Activated CD4-positive, CD25-positive, alpha-beta regulatory T cell treated with anti-CD3 and anti-CD28 coated beads, Interleukin-2, amount 50 U/mL, for 24 hours (primary cell): ENCODE results near the gene TMEM141.
"Not testable (repeated sequence)": the region's sequence is repeated elsewhere in the genome, so short reads cannot be mapped to it uniquely, and the experiment has no call there.

ENCODE experiments used
- ATAC-seq, 2 donors: fragments of 150-1000 bp; cut with Tn5 transposase; one replicate each; pipeline ENCODE4 v1.10.0; 2021; ENCODE audit warnings: mild to moderate bottlenecking in 1 of 2, moderate library complexity in 1 of 2

Gene TMEM141

GRCh38 chr9:136815422-136815782, 24.3 kb downstream of the TMEM141 start:
- no peak for ATAC-seq

DNA sequence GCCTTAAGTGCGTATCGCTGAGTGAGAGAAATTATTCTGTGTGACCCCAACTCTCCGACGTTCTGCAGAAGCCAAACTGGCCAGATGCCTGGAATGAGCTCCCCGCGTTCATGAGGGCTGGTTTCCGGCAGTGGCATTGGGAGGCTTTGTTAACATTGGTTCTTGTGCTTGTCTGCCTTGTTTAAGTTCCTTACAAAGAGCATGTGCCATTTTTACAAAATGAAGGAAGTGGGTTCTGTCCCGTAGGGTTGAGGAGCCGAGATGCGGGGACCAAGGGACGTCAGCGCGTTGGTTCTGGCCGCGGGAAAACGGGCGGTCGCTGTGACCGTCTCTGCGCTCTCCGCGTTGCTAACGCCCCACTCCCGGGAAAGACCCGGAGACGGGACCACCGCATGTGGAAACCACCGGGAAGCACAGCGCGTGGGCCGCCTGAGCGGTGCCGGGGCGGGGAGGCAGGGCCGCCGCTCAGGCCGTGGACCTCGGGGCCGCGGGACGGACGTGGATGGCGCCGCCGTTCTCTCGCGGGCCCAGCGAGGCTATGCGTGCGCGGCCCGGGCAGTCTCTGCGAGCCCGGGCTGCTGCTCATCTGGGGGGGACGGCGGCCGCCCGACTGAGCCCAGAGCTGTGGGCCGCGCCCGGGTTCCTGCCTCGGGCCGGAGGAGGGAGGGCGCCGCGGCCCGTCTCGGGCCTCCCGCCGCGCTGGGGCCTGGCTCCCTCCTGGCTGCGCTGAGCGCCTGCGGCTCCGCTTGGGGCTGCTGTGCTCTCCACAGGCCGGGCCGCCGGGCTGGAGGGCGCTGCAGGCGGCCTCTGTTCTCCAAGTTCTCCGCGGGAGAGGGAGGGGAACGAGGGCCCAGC, 30.1 kb downstream of the TMEM141 start:
- ATAC-seq = no peak

GRCh38 chr9:136821826-136822544, 30.8 kb downstream of the TMEM141 start:
- ATAC-seq = no peak

GRCh38 chr9:136823136-136824046, 32.2 kb downstream of the TMEM141 start:
- no peak for ATAC-seq

- ATAC-seq = no peak
These were observed 33.5 kb downstream of the TMEM141 start for GRCh38 chr9:136824496-136825225.

DNA sequence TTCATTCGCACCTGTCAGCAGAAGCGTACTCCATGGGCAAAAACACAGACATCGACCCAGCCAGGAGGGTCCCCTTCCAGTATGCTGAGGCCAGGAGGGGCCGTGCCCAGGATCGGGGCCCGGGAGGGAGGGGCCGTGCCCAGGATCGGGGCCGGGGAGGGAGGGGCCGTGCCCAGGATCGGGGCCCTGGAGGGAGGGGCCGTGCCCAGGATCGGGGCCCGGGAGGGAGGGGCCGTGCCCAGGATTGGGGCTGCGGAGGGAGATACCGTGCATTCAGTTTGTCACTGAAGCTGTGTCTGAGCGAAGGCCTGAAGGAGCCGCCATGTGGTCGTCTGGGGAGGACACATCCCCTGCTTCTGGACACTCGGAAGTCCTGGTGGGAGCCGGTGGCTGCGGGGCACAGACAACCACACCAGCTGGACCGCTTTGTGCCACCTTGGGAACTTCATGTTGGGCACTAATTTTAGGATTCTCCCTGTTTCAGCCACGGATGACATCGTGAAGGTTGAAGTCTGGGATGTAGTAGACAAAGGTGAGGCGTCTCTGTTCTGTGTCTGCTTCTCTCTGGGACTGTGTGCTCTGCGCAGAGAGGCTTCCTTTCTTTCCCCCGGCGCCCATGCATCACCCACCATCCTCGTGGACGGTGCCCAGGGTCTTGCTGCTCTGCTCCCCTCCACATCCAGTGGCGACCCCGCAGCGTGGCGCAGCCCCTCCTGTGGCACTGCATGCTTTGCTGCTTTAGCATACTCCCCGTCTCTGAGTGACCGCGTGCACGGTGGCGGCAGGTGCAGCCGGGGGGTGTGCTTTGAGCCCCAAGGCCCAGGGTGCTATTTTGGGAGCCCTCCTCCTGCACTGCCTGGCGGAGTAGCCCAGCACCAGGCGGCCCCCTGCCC, 34.4 kb downstream of the TMEM141 start:
- ATAC-seq = no peak

- ATAC-seq = no peak
These were observed 35.0 kb downstream of the TMEM141 start for GRCh38 chr9:136826188-136826541.

GRCh38 chr9:136826703-136827582, 35.8 kb downstream of the TMEM141 start:
- ATAC-seq = no peak

GRCh38 chr9:136827794-136828473, 36.8 kb downstream of the TMEM141 start:
- ATAC-seq = no peak

DNA sequence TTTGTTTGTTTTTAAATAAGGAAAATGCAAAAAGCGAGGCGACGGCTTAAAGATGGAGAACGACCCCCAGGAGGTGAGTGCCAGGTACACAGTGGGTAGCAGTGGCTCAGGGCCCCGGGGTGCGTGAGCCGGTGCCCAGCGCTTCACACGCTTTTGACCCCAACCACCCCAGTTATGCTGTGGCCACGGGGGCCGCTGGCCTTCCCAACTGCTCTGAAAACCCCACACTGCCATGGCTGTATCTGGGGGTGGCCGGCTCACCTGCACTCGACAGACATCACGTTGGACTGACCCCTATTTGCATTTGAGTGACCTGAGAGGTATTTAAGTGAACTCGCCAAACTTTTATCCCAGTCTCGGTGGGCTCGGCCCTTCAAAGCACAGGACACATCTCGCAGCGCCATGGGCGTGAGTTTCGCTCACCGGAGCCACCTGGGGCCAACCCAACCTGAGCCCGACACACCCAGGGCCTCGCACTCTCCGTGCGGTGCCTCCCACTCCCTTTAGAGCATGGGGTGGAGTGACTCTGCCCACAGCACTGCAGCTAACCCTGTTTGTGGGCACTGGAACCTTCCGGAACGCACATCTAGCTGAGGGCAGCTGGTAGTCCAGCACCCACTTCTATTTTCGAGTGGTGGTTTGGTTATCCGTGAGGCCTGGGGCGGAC, 37.5 kb downstream of the TMEM141 start:
- no peak for ATAC-seq

DNA sequence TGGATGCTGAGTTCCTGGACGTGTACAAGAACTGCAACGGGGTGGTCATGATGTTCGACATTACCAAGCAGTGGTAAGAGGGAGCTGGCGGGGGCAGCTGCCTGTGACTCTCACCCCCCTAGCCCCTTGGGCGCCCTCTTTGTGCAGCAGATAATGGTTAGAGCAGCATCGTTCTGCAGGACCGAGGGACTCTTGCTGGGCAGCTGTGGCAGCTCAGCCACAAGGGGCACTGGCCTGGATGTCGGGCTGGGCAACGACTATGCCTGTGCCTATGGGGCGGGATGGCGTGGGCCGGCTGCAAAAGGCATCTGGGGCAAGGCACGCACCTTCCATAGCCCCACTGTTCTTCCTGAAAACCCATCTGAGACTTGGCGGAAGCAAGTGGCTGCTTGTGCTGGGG, 38.3 kb downstream of the TMEM141 start:
- no peak for ATAC-seq

- no peak for ATAC-seq
These were observed 39.1 kb downstream of the TMEM141 start for GRCh38 chr9:136829981-136830885.

DNA sequence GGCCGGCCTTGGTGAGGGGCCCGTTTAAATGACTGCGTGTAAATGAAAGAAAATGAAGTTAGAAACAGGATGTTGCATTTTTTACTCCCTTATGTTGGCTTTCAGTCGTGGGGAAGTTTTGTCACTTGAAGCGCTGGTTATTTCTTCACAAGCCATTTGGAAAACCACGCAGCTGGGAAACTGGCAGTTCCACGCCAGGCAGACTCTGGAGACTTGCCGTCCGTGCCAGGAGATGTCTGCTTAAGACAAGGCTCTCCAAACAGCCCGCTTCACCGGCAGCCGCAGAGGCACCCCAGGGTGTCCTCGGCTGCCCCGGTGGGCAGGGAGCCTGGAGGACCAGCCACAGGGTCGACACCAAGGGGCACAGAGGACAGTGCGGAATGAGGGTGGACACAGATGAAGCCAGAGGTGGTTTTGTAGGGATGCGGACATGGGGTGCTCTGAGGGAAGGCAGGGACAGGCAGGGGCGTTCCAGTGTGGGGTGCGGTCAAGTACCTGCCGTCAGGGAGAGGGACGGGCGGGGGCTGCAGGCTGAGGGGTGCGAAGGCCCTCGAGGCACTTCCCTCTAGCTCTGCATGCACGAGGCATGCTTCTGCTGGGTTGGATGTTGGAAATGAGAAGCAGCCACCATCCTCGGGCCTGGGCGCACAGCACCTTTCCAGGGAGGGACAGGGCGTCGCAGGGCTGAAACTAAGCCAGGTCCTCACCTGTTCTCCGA, 40.0 kb downstream of the TMEM141 start:
- no peak for ATAC-seq

DNA sequence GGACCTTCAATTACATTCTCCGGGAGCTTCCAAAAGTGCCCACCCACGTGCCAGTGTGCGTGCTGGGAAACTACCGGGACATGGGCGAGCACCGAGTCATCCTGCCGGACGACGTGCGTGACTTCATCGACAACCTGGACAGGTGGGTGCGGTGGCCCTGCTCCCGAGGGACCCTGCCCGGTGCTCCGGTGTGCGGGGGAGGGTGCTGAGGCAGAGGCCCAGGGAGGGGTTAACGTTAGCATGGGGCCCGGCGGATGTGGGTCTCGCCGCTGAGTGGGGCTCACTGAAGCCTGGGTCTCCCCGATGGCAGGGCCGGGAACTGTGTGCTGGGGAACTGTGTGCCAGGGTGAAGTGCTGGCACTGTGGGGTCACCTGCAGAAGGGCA, 40.6 kb downstream of the TMEM141 start:
- no peak for ATAC-seq

- no peak for ATAC-seq
These were observed 41.4 kb downstream of the TMEM141 start for GRCh38 chr9:136832581-136832980.

GRCh38 chr9:136833381-136834048, 42.4 kb downstream of the TMEM141 start:
- ATAC-seq = not testable (repeated sequence)
